Nephron (organoid): Measurements from ENCODE around the gene PPP2CA.

Experiments used
- H3K27ac Mint-ChIP-seq, 3 experiments: 2 replicates each; pipeline ENCODE4 v1.8.0; 2020; ENCODE audit warnings: mixed read lengths in 3 of 3, mild to moderate bottlenecking in 2 of 3, moderate library complexity in 1 of 3
- H3K27me3 Mint-ChIP-seq: 2 replicates; pipeline ENCODE4 v1.8.0; 2021; ENCODE audit warnings: low read depth, mild to moderate bottlenecking, moderate library complexity, mixed read lengths
- H3K36me3 Mint-ChIP-seq: 2 replicates; pipeline ENCODE4 v1.8.0; 2020; ENCODE audit warnings: low read depth, mixed read lengths
- H3K4me1 Mint-ChIP-seq: 2 replicates; pipeline ENCODE4 v1.8.0; 2020; ENCODE audit warnings: mixed read lengths
- H3K4me3 Mint-ChIP-seq, 3 experiments: 2 replicates each; pipeline ENCODE4 v1.8.0; 2020; ENCODE audit warnings: mild to moderate bottlenecking in 3 of 3, mixed read lengths in 3 of 3, moderate library complexity in 2 of 3
- H3K9me3 Mint-ChIP-seq: 2 replicates; pipeline ENCODE4 v1.8.0; 2020; ENCODE audit warnings: mixed read lengths
- TF ChIP-seq, protein P1 (sequence below), 3 experiments: fragments of 200-600 bp; sonication (generic); IDR thresholded peaks; one replicate each; pipeline ENCODE4 v1.5.0; 2021; ENCODE audit warnings: antibody characterized with exemption in 3 of 3; ENCODE audit not compliant: unreplicated experiment in 3 of 3

PPP2CA gene

DNA sequence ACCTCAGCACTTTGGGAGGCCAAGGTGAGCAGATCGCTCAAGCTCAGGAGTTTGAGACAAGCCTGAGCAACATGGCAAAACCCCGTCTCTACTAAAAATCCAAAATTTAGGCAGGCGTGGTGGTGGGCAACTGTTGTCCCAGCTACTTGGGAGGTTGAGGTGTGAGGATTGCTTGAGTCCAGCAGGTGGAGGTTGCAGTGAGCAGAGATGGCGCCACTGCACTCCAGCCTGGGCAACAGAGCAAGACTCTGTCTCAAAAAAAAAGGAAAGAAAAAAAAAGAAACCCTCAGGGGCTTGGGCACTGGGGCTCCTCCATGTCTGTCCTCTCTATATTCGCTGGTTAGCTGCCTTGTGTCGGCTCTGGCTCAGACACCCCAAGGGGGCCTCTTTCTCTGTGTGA, 10.9 kb upstream of the PPP2CA start:
- Mint-ChIP-seq H3K9me3 (no peaks in the 10 kb centered on the region), H3K4me3 (no peak overlapping the region), H3K27me3 (peaks cover 5% of the 10 kb centered on the region), H3K36me3 (no peaks in the 10 kb centered on the region), H3K27ac (peak overlapping the region in 2 of 3 experiments; percentile 82 to 91), H3K4me1 (peaks cover 27% of the 10 kb centered on the region)
- TF ChIP-seq, protein P1, sequence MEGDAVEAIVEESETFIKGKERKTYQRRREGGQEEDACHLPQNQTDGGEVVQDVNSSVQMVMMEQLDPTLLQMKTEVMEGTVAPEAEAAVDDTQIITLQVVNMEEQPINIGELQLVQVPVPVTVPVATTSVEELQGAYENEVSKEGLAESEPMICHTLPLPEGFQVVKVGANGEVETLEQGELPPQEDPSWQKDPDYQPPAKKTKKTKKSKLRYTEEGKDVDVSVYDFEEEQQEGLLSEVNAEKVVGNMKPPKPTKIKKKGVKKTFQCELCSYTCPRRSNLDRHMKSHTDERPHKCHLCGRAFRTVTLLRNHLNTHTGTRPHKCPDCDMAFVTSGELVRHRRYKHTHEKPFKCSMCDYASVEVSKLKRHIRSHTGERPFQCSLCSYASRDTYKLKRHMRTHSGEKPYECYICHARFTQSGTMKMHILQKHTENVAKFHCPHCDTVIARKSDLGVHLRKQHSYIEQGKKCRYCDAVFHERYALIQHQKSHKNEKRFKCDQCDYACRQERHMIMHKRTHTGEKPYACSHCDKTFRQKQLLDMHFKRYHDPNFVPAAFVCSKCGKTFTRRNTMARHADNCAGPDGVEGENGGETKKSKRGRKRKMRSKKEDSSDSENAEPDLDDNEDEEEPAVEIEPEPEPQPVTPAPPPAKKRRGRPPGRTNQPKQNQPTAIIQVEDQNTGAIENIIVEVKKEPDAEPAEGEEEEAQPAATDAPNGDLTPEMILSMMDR (IDR thresholded peaks at IDR 0.05; ENCODE audit: unreplicated experiment in 3 of 3), result no peak

DNA sequence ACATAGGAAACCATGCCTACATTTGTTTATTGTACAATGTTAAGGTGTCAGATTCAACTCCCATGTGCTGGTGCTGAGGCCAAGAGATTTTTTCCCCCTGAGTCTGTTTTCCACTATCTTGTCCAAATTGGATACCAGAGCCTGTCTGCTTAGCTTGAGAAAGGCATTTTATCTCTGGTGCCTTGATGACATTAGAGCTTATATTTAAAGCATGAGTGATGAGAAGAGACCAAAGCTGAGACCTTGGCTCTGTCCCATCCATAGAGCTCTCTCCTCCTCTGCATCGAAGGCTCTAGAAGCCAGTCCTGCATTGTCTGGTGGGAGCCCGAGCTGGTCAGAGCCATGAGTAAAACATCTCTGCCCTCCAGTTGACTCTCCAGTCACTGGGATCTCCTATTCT, 10.4 kb upstream of the PPP2CA start:
- Mint-ChIP-seq H3K27ac (peak overlapping the region in 2 of 3 experiments; percentile 82 to 91), H3K4me3 (no peak overlapping the region), H3K4me1 (peaks cover 26% of the 10 kb centered on the region), H3K9me3 (no peaks in the 10 kb centered on the region), H3K36me3 (no peaks in the 10 kb centered on the region), H3K27me3 (peaks cover 5% of the 10 kb centered on the region)
- TF ChIP-seq, protein P1 (IDR thresholded peaks at IDR 0.05; ENCODE audit: unreplicated experiment in 3 of 3), result no peak

DNA sequence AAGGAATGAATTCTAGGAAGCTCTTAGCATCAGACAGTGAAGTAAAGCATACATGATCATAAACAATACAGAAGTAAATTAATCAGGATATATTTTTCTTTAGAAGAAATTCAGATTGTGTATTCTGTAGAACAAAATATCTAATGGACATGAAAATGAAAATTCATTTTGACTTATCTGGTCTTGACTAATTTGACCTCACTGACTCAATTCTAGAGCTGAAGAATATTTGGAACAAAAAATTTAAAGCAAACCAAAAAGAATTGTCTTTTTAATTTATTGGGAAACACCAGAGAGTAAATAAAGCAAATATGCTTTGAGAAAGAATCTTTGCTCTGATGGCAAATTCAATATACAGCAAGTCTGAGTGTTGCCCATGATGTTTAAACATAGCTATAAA, 2.8 kb upstream of the PPP2CA start:
- Mint-ChIP-seq H3K27me3 (peaks cover 5% of the 10 kb centered on the region), H3K36me3 (peaks cover 6% of the 10 kb centered on the region), H3K27ac (no peak overlapping the region), H3K9me3 (no peaks in the 10 kb centered on the region), H3K4me1 (peaks cover 24% of the 10 kb centered on the region), H3K4me3 (peak overlapping the region; percentile 41 to 63 (median 56))
- TF ChIP-seq, protein P1 (IDR thresholded peaks at IDR 0.05; ENCODE audit: unreplicated experiment in 3 of 3), result no peak

DNA sequence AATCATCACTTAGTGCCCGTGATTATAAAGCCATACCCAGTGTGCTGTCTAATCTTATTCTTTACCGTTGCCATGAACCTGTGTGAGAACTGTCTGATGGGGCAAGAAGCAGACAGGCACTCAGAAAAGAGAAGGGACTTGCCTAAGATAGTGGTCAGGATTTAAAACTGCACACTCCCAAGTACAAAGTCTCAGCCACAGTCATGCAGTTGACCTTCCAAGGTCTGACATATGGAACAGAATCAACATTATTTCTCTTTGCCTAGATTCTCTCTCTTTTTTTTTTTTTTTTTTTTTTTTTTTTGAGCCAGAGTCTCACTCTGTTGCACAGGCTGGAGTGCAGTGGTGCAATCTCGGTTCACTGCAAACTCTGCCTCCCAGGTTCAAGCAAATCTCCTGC, 1.9 kb upstream of the PPP2CA start:
- TF ChIP-seq, protein P1 (IDR thresholded peaks at IDR 0.05; ENCODE audit: unreplicated experiment in 3 of 3), result no peak
- Mint-ChIP-seq H3K36me3 (peaks cover 9% of the 10 kb centered on the region), H3K27ac (peak overlapping the region; percentile 87 to 99 (median 99)), H3K4me3 (peak overlapping the region; percentile 90 to 96 (median 91)), H3K9me3 (no peaks in the 10 kb centered on the region), H3K4me1 (peaks cover 31% of the 10 kb centered on the region), H3K27me3 (peaks cover 5% of the 10 kb centered on the region)

DNA sequence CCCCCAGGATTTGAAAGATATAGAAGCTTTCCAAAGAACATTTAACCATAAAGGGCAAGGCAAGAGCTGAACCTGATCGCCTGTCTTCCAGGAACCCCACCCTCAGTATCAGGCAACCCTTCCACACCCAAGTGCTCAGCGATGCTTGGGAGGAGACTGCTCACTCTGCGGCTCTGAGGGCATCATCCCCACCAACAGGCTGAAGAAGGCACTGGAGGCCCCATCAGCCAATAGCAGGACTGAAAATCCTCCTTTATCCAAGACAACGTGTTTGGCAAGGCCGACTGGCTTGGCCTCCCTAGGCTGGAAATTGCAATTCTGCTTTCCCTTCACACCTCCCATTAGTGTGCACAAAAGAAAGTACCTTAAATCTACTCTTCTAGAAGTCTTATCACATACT, 1.4 kb upstream of the PPP2CA start:
- H3K4me3 Mint-ChIP-seq, result peak overlapping the region; percentile 90 to 96 (median 91)
- H3K27me3 Mint-ChIP-seq, result no peaks in the 10 kb centered on the region
- H3K36me3 Mint-ChIP-seq, result peaks cover 14% of the 10 kb centered on the region
- H3K27ac Mint-ChIP-seq, result peak overlapping the region; percentile 87 to 99 (median 99)
- no peaks in the 10 kb centered on the region for H3K9me3 Mint-ChIP-seq
- peaks cover 36% of the 10 kb centered on the region for H3K4me1 Mint-ChIP-seq
- TF ChIP-seq, protein P1 (IDR thresholded peaks at IDR 0.05; ENCODE audit: unreplicated experiment in 3 of 3), result no peak

DNA sequence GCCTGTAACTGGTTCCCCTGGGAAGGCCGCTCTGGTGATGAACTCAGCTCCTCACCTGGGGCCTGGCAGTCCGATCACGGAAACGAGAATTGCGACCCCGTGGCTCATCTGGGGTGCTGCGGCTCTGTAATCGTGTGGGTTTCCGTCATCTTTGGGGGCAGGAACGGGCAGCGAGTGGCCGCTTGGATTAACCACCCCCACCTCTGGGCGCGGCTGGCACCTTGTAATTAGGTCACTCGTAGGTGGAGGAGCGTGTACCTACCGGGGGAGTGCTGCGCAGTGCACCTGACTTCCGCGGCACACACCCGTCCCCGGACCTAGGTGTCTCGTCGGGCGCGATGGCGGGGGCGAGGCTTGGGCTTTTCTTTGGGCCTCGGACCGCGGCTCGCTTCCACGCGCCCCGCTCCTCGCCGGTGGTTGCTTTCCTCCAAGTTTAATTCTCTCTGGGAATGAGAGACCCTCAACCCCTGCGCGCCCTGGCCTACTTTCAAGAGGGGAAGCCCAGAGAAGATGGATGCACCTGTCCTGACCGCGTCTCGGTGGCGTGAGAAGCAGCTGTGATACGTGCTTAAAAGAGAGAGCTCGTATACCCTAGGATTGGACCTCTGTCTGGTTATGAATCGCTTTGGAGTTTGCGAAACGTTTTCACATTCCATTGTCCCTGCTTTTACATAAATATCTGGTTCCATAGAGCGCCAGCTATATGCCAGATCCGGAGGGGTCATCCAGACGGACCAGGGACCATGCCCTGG, 744 bp upstream of the PPP2CA start:
- peak overlapping the region; percentile 90 to 96 (median 91) for H3K4me3 Mint-ChIP-seq
- peaks cover 19% of the 10 kb centered on the region for H3K36me3 Mint-ChIP-seq
- peak overlapping the region; percentile 87 to 99 (median 99) for H3K27ac Mint-ChIP-seq
- H3K27me3 Mint-ChIP-seq, result no peaks in the 10 kb centered on the region
- no peaks in the 10 kb centered on the region for H3K9me3 Mint-ChIP-seq
- peaks cover 43% of the 10 kb centered on the region for H3K4me1 Mint-ChIP-seq
- TF ChIP-seq, protein P1 (IDR thresholded peaks at IDR 0.05; ENCODE audit: unreplicated experiment in 3 of 3), result no peak
